ENCODE measurements around the gene CD2.

CD2 gene

GRCh38 chr1:116769994-116770393 lies 15.8 kb downstream of the CD2 start:
- Histone ChIP-seq H3K4me3 (ENCODE audit: low read length) (no peak overlapping the region), H3K79me2 (ENCODE audit: control insufficient read depth, insufficient read depth, low read length) (no peaks in the 10 kb centered on the region), H2BK5ac (ENCODE audit: low read length) (no peak overlapping the region), H3K27ac (ENCODE audit: low read depth, low read length) (no peak overlapping the region), H2BK15ac (replicated peaks; ENCODE audit: low read depth) (no peak overlapping the region), H2BK120ac (ENCODE audit: low read depth, low read length) (no peak overlapping the region), H3K27me3 (ENCODE audit: insufficient read depth, low read length, poor library complexity) (no peaks in the 10 kb centered on the region), H3K9ac (ENCODE audit: low read length) (no peak overlapping the region), H3K4me2 (ENCODE audit: low read length) (no peak overlapping the region), H3K4me1 (ENCODE audit: control insufficient read depth, low read depth, low read length) (no peaks in the 10 kb centered on the region), H3K18ac (ENCODE audit: low read length) (no peak overlapping the region), H4K5ac (ENCODE audit: low read length) (no peak overlapping the region), H3K4ac (ENCODE audit: low read depth, low read length) (no peak overlapping the region), H4K8ac (ENCODE audit: low read depth, low read length) (no peak overlapping the region), H3K56ac (ENCODE audit: low read length) (no peak overlapping the region), H3K36me3 (ENCODE audit: control insufficient read depth, insufficient read depth, low read length) (no peaks in the 10 kb centered on the region), H2AK5ac (ENCODE audit: low read length) (no peak overlapping the region), H3K23ac (ENCODE audit: low read length) (no peak overlapping the region), H3K79me1 (ENCODE audit: low read length) (no peaks in the 10 kb centered on the region)
- WGBS (ENCODE audit: extremely low coverage, insufficient coverage, low lambda C conversion rate) = no CpG with 5 or more reads among the region's 9 CpGs
- DNase-seq = no peak

GRCh38 chr1:116770625-116771024 lies 16.4 kb downstream of the CD2 start:
- H3K9ac ChIP-seq (ENCODE audit: low read length) = no peak overlapping the region
- H3K4ac ChIP-seq (ENCODE audit: low read depth, low read length) = no peak overlapping the region
- H3K4me1 ChIP-seq (ENCODE audit: control insufficient read depth, low read depth, low read length) = no peaks in the 10 kb centered on the region
- no CpG with 5 or more reads among the region's 5 CpGs for WGBS (ENCODE audit: extremely low coverage, insufficient coverage, low lambda C conversion rate)
- H2AK5ac ChIP-seq (ENCODE audit: low read length) = no peak overlapping the region
- H4K8ac ChIP-seq (ENCODE audit: low read depth, low read length) = no peak overlapping the region
- no peak overlapping the region for H2BK120ac ChIP-seq (ENCODE audit: low read depth, low read length)
- H3K23ac ChIP-seq (ENCODE audit: low read length) = no peak overlapping the region
- no peaks in the 10 kb centered on the region for H3K79me1 ChIP-seq (ENCODE audit: low read length)
- H3K27ac ChIP-seq (ENCODE audit: low read depth, low read length) = no peak overlapping the region
- H4K5ac ChIP-seq (ENCODE audit: low read length) = no peak overlapping the region
- no peak overlapping the region for H2BK15ac ChIP-seq (replicated peaks; ENCODE audit: low read depth)
- no peak overlapping the region for H3K18ac ChIP-seq (ENCODE audit: low read length)
- H3K4me2 ChIP-seq (ENCODE audit: low read length) = no peak overlapping the region
- DNase-seq = no peak
- no peak overlapping the region for H3K4me3 ChIP-seq (ENCODE audit: low read length)
- no peaks in the 10 kb centered on the region for H3K27me3 ChIP-seq (ENCODE audit: insufficient read depth, low read length, poor library complexity)
- no peaks in the 10 kb centered on the region for H3K79me2 ChIP-seq (ENCODE audit: control insufficient read depth, insufficient read depth, low read length)
- no peak overlapping the region for H2BK5ac ChIP-seq (ENCODE audit: low read length)
- H3K36me3 ChIP-seq (ENCODE audit: control insufficient read depth, insufficient read depth, low read length) = no peaks in the 10 kb centered on the region
- H3K56ac ChIP-seq (ENCODE audit: low read length) = no peak overlapping the region

- WGBS (ENCODE audit: extremely low coverage, insufficient coverage, low lambda C conversion rate) = no CpG with 5 or more reads among the region's 2 CpGs
- H3K27ac ChIP-seq (ENCODE audit: low read depth, low read length) = no peak overlapping the region
- no peak overlapping the region for H2BK120ac ChIP-seq (ENCODE audit: low read depth, low read length)
- H3K4ac ChIP-seq (ENCODE audit: low read depth, low read length) = no peak overlapping the region
- no peaks in the 10 kb centered on the region for H3K4me1 ChIP-seq (ENCODE audit: control insufficient read depth, low read depth, low read length)
- no peak overlapping the region for H2AK5ac ChIP-seq (ENCODE audit: low read length)
- no peak overlapping the region for H2BK15ac ChIP-seq (replicated peaks; ENCODE audit: low read depth)
- no peak for DNase-seq
- H2BK5ac ChIP-seq (ENCODE audit: low read length) = no peak overlapping the region
- no peak overlapping the region for H3K56ac ChIP-seq (ENCODE audit: low read length)
- H3K4me2 ChIP-seq (ENCODE audit: low read length) = no peak overlapping the region
- no peaks in the 10 kb centered on the region for H3K27me3 ChIP-seq (ENCODE audit: insufficient read depth, low read length, poor library complexity)
- H3K4me3 ChIP-seq (ENCODE audit: low read length) = no peak overlapping the region
- no peaks in the 10 kb centered on the region for H3K79me2 ChIP-seq (ENCODE audit: control insufficient read depth, insufficient read depth, low read length)
- H3K36me3 ChIP-seq (ENCODE audit: control insufficient read depth, insufficient read depth, low read length) = no peaks in the 10 kb centered on the region
- no peak overlapping the region for H3K9ac ChIP-seq (ENCODE audit: low read length)
- no peak overlapping the region for H3K23ac ChIP-seq (ENCODE audit: low read length)
- H3K18ac ChIP-seq (ENCODE audit: low read length) = no peak overlapping the region
- H4K8ac ChIP-seq (ENCODE audit: low read depth, low read length) = no peak overlapping the region
- no peaks in the 10 kb centered on the region for H3K79me1 ChIP-seq (ENCODE audit: low read length)
- H4K5ac ChIP-seq (ENCODE audit: low read length) = no peak overlapping the region
Observed at GRCh38 chr1:116771997-116772647, 17.9 kb downstream of the CD2 start.

GRCh38 chr1:116772648-116773045 lies 18.4 kb downstream of the CD2 start:
- Histone ChIP-seq H4K5ac (ENCODE audit: low read length) (no peak overlapping the region), H3K79me1 (ENCODE audit: low read length) (no peaks in the 10 kb centered on the region), H3K4ac (ENCODE audit: low read depth, low read length) (no peak overlapping the region), H2BK15ac (replicated peaks; ENCODE audit: low read depth) (no peak overlapping the region), H3K4me1 (ENCODE audit: control insufficient read depth, low read depth, low read length) (no peaks in the 10 kb centered on the region), H2BK120ac (ENCODE audit: low read depth, low read length) (no peak overlapping the region), H2AK5ac (ENCODE audit: low read length) (no peak overlapping the region), H3K23ac (ENCODE audit: low read length) (no peak overlapping the region), H3K27me3 (ENCODE audit: insufficient read depth, low read length, poor library complexity) (no peaks in the 10 kb centered on the region), H3K4me2 (ENCODE audit: low read length) (no peak overlapping the region), H2BK5ac (ENCODE audit: low read length) (no peak overlapping the region), H3K9ac (ENCODE audit: low read length) (no peak overlapping the region), H3K18ac (ENCODE audit: low read length) (no peak overlapping the region), H3K79me2 (ENCODE audit: control insufficient read depth, insufficient read depth, low read length) (no peaks in the 10 kb centered on the region), H3K36me3 (ENCODE audit: control insufficient read depth, insufficient read depth, low read length) (no peaks in the 10 kb centered on the region), H4K8ac (ENCODE audit: low read depth, low read length) (no peak overlapping the region), H3K4me3 (ENCODE audit: low read length) (no peak overlapping the region), H3K27ac (ENCODE audit: low read depth, low read length) (no peak overlapping the region), H3K56ac (ENCODE audit: low read length) (no peak overlapping the region)
- no peak for DNase-seq
- WGBS (ENCODE audit: extremely low coverage, insufficient coverage, low lambda C conversion rate) = no CpG with 5 or more reads among the region's 1 CpG

GRCh38 chr1:116775116-116775752 lies 21.0 kb downstream of the CD2 start:
- Histone ChIP-seq H3K79me2 (ENCODE audit: control insufficient read depth, insufficient read depth, low read length) (no peaks in the 10 kb centered on the region), H3K18ac (ENCODE audit: low read length) (no peak overlapping the region), H3K56ac (ENCODE audit: low read length) (no peak overlapping the region), H3K36me3 (ENCODE audit: control insufficient read depth, insufficient read depth, low read length) (no peaks in the 10 kb centered on the region), H2BK120ac (ENCODE audit: low read depth, low read length) (no peak overlapping the region), H3K4me2 (ENCODE audit: low read length) (no peak overlapping the region), H3K4ac (ENCODE audit: low read depth, low read length) (no peak overlapping the region), H3K27ac (ENCODE audit: low read depth, low read length) (no peak overlapping the region), H3K27me3 (ENCODE audit: insufficient read depth, low read length, poor library complexity) (no peaks in the 10 kb centered on the region), H2BK5ac (ENCODE audit: low read length) (no peak overlapping the region), H3K79me1 (ENCODE audit: low read length) (no peaks in the 10 kb centered on the region), H4K8ac (ENCODE audit: low read depth, low read length) (no peak overlapping the region), H2BK15ac (replicated peaks; ENCODE audit: low read depth) (no peak overlapping the region), H3K9ac (ENCODE audit: low read length) (no peak overlapping the region), H3K4me1 (ENCODE audit: control insufficient read depth, low read depth, low read length) (no peaks in the 10 kb centered on the region), H3K4me3 (ENCODE audit: low read length) (no peak overlapping the region), H4K5ac (ENCODE audit: low read length) (no peak overlapping the region), H2AK5ac (ENCODE audit: low read length) (no peak overlapping the region), H3K23ac (ENCODE audit: low read length) (no peak overlapping the region)
- WGBS (ENCODE audit: extremely low coverage, insufficient coverage, low lambda C conversion rate) = no CpG with 5 or more reads among the region's 29 CpGs
- no peak for DNase-seq

Measured in mesendoderm (in vitro differentiated cells).